Spinal cord (tissue), 10 donors: ENCODE measurements around the gene SCNN1B. TPM values are rescaled to one million over a fixed set of nuclear protein-coding genes. Genes with fewer than 3 reads are reported as not detected.
"Not testable (repeated sequence)": the region's sequence is repeated elsewhere in the genome, so short reads cannot be mapped to it uniquely, and the experiment has no call there.

ENCODE experiments used
- DNase-seq, 6 donors: peaks; one replicate each; pipeline versions ENCODE4 v3.0.0 to v3.0.0-alpha.2; 2013 to 2015; ENCODE audit warnings: low spot score in 6 of 6, low read depth in 4 of 6
- H3K27ac ChIP-seq: one replicate; pipeline ENCODE4 v1.5.1; 2013; ENCODE audit warnings: low read depth, low read length, control low read depth
- H3K27me3 ChIP-seq: one replicate; pipeline ENCODE4 v1.6.1; 2013; ENCODE audit warnings: low read length; ENCODE audit not compliant: control insufficient read depth, insufficient read depth
- H3K36me3 ChIP-seq: one replicate; pipeline ENCODE4 v1.6.1; 2013; ENCODE audit warnings: low read length; ENCODE audit not compliant: control insufficient read depth, insufficient read depth
- H3K4me1 ChIP-seq: one replicate; pipeline ENCODE4 v1.6.1; 2013; ENCODE audit warnings: low read length; ENCODE audit not compliant: control insufficient read depth, insufficient read depth
- H3K4me3 ChIP-seq: one replicate; pipeline ENCODE4 v1.5.1; 2013; ENCODE audit warnings: low read depth, low read length, control low read depth
- H3K9me3 ChIP-seq: one replicate; pipeline ENCODE4 v1.6.1; 2013; ENCODE audit warnings: low read length; ENCODE audit not compliant: control insufficient read depth, insufficient read depth
- WGBS: methylation state at CpG from one replicate; pipeline ENCODE4 v1.1.5; 2013; ENCODE audit warnings: missing lambda C conversion rate; ENCODE audit not compliant: insufficient coverage; 5-methylcytosine and 5-hydroxymethylcytosine counted together
- polyA plus RNA-seq, 2 donors: library from polyadenylated mRNA; unstranded; fragments of 120-200 nt; gene quantifications; one replicate each; pipeline ENCODE4 v1.2.1, GENCODE V29; 2013; ENCODE audit not compliant: insufficient read length in 2 of 2
- total RNA-seq, 2 donors: library from RNA; depleted of rRNA in 1 of 2; stranded (reverse); fragments of 120-200 nt in 1 of 2; fragments of >200 nt in 1 of 2; gene quantifications; one replicate each; pipeline versions ENCODE4 v1.2.3 to v1.2.4, GENCODE V29; 2013 to 2014
- donor health status: healthy.

SCNN1B gene
- total and polyA plus RNA-seq, 4 donors = 0.40 to 2.8 (median 1.6) TPM

- Histone ChIP-seq H3K27ac (no peak overlapping the region), H3K27me3 (no peaks in the 10 kb centered on the region), H3K36me3 (peaks cover 54% of the 10 kb centered on the region), H3K4me3 (no peak overlapping the region), H3K4me1 (peaks cover 21% of the 10 kb centered on the region), H3K9me3 (no peaks in the 10 kb centered on the region)
- 90% methylated on average over 5 of the region's 6 CpGs for WGBS
- no peak for DNase-seq
Measured at GRCh38 chr16:23395732-23396131, 93.6 kb downstream of the SCNN1B start.

DNA sequence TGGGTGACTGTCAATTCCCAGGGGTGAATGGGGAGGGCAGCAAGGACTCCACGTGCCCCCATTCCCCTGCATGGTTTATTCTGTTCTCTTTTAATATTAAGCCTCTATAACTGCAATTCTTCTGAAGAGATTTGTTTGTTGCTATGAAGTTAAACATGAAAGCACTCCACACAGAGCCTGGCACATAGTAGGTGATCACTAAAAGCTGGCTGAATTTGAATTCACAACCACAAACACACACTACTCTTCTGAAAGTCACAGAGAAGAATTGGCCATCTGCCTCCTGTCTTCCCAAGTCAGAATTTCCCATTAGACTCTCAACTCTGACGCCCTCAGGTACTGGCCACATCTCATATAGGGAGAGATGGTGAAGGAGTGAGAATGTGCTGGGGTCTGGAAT lies 95.4 kb downstream of the SCNN1B start:
- Histone ChIP-seq H3K4me3 (no peak overlapping the region), H3K4me1 (peaks cover 14% of the 10 kb centered on the region), H3K27me3 (no peaks in the 10 kb centered on the region), H3K9me3 (no peaks in the 10 kb centered on the region), H3K36me3 (peaks cover 48% of the 10 kb centered on the region), H3K27ac (no peak overlapping the region)
- no CpG with 5 or more reads among the region's 2 CpGs for WGBS
- no peak for DNase-seq

DNA sequence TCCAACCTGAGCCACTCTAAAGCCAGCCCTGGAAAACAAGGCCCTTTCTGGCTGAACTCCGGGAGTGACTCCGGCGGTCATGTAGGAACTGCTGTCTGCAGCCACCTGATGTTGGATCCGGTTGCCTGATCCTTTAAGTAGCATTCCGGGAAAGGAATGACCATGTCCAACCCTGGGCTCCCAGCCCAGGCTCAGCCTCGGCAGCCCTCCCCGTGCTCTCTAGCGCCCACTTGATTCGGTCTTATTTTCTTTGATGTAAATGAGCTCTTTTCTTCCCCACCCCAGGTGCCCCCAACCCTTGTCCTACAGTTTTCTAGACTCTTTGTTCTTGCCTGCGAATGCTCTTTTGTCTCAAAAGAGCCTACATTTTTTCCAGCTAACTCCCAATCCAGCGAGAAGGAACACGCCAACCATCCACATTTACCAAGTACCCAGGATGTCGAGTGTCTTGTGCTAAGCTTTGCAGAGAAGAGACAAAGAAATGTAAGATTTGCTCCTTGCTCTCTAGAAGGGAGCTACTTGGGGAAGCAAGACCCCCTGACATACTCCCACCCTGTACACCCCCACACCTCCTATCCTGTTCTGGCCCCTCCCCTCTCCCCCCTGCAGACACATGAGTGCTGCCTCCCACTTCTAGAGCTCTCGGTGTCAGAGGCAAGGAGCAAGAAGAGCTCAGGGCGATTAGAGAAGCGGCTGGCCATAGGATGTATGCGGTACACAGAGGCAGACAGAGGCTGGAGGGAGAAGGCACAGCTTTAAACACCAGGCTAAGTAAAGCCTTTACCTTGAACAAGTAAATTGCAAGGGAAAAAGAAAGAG lies 97.1 kb downstream of the SCNN1B start:
- peak overlapping the region; percentile 35 for H3K27ac ChIP-seq

GRCh38 chr16:23400447-23400846 lies 98.3 kb downstream of the SCNN1B start:
- H3K9me3 ChIP-seq, H3K27ac ChIP-seq, DNase-seq, H3K4me3 ChIP-seq, H3K27me3 ChIP-seq: not testable (repeated sequence)
- WGBS = 96% methylated on average over 4 of the region's 7 CpGs
- H3K4me1 ChIP-seq = peaks cover 14% of the 10 kb centered on the region
- H3K36me3 ChIP-seq = peaks cover 65% of the 10 kb centered on the region

More for the DNA sequence above, 97.1 kb downstream of the SCNN1B start:
- 28% methylated on average over 15 of the region's 17 CpGs for WGBS
- DNase-seq = peak in 2 of 6 donors; percentile 74
- Histone ChIP-seq H3K36me3 (peaks cover 52% of the 10 kb centered on the region), H3K4me3 (no peak overlapping the region), H3K9me3 (no peaks in the 10 kb centered on the region), H3K27me3 (no peaks in the 10 kb centered on the region), H3K4me1 (peaks cover 14% of the 10 kb centered on the region)

DNA sequence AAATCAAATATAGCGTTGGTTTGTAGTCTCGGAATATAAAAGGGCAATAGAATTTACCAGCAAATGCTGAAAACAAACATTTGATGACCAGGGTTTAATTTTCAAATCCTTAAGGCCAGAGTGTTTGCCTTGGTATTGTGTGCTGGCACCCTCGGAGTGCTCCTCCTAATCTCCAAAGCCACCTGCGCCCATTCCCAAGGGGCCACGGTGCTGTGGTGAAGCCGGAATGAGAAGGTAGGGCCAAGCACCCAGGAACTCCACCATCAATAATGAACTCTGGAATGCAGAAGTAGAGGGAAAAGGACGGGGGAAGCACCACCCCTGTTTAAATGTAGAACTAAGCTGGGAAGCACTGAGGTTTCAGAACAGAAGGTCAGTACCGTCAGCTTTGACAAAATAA lies 99.0 kb downstream of the SCNN1B start:
- Histone ChIP-seq H3K4me3 (no peak overlapping the region), H3K9me3 (no peaks in the 10 kb centered on the region), H3K4me1 (peaks cover 14% of the 10 kb centered on the region), H3K27me3 (no peaks in the 10 kb centered on the region), H3K36me3 (peaks cover 67% of the 10 kb centered on the region), H3K27ac (no peak overlapping the region)
- DNase-seq = no peak
- no CpG with 5 or more reads among the region's 8 CpGs for WGBS

- Histone ChIP-seq H3K4me1 (peaks cover 14% of the 10 kb centered on the region), H3K4me3 (no peak overlapping the region), H3K9me3 (no peaks in the 10 kb centered on the region), H3K36me3 (peaks cover 64% of the 10 kb centered on the region), H3K27ac (no peak overlapping the region), H3K27me3 (no peaks in the 10 kb centered on the region)
- WGBS = no CpG with 5 or more reads among the region's 2 CpGs
- no peak for DNase-seq
Measured at GRCh38 chr16:23402100-23402499, 100.0 kb downstream of the SCNN1B start.

- no peak overlapping the region for H3K27ac ChIP-seq
- no peaks in the 10 kb centered on the region for H3K27me3 ChIP-seq
- H3K4me1 ChIP-seq = peaks cover 19% of the 10 kb centered on the region
- peaks cover 50% of the 10 kb centered on the region for H3K36me3 ChIP-seq
- 70% methylated on average over 11 of the region's 11 CpGs for WGBS
- DNase-seq = no peak
- no peaks in the 10 kb centered on the region for H3K9me3 ChIP-seq
- H3K4me3 ChIP-seq = no peak overlapping the region
Measured at GRCh38 chr16:23403547-23403946, 101.4 kb downstream of the SCNN1B start.

GRCh38 chr16:23406024-23406423 lies 103.9 kb downstream of the SCNN1B start:
- Histone ChIP-seq H3K27me3 (no peaks in the 10 kb centered on the region), H3K4me1 (peaks cover 16% of the 10 kb centered on the region), H3K4me3 (no peak overlapping the region), H3K9me3 (no peaks in the 10 kb centered on the region), H3K36me3 (peaks cover 46% of the 10 kb centered on the region), H3K27ac (no peak overlapping the region)
- WGBS = 62% methylated on average over 2 of the region's 2 CpGs
- DNase-seq = no peak

DNA sequence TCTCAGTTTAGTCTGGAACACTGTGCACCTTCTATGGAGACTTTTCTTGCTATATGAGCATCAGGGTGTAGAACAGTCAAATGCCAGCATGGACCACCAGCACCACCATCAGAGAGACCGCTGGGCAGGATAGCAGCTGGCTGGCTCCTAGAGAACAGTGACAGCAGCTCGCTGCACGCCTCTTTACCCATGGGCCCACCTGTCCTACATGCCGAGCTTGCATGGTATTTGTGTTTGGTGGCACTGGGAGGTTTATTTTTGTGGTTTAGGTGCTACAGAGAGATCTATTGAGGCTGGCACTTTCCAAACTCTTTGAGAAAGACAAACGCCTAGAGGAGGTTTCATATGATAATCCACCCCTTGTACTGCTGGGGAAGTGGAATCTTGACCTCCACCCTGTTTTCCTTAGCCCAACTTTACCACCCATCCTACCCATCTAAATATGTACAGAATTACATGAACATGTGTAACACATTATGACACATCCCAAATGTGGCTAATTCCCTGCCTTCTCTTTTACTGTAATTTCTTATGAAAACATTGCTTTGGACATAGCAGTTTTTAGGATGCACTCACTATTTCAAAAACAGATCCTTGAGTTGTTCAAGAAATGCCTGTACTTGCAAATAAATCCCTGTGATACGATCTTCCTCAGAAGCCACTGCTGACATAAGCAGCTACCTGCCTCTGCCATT lies 104.6 kb downstream of the SCNN1B start:
- Histone ChIP-seq H3K4me3 (no peak overlapping the region), H3K4me1 (peaks cover 16% of the 10 kb centered on the region), H3K9me3 (no peaks in the 10 kb centered on the region), H3K27me3 (no peaks in the 10 kb centered on the region), H3K36me3 (peaks cover 41% of the 10 kb centered on the region), H3K27ac (no peak overlapping the region)
- DNase-seq = no peak
- 92% methylated on average over 1 of the region's 6 CpGs for WGBS
